Stomach (tissue), 9 donors: ENCODE data around the gene SEMA5A. TPM values are rescaled to one million over a fixed set of nuclear protein-coding genes. Genes with fewer than 3 reads are reported as not detected.

Experiments used
- DNase-seq, 2 donors: peaks; one replicate each; pipeline versions ENCODE4 v3.0.0 to v3.0.0-alpha.2; 2013 to 2019
- H3K27ac ChIP-seq, 5 donors: fragments of 200-600 bp in 4 of 5; sonication (generic) in 4 of 5; one replicate each; pipeline ENCODE4 v1.5.1; 2013 to 2019; ENCODE audit warnings: mild to moderate bottlenecking in 1 of 5, moderate library complexity in 1 of 5
- H3K27me3 ChIP-seq, 3 donors: fragments of 200-600 bp; sonication (generic); one replicate each; pipeline ENCODE4 v1.5.1; 2017 to 2019; ENCODE audit warnings: mixed run types in 1 of 3
- H3K36me3 ChIP-seq, 4 donors: fragments of 200-600 bp; sonication (generic); 1 replicate in 3 of 4; 2 replicates in 1 of 4; pipeline ENCODE4 v1.5.1; 2016 to 2019
- H3K4me1 ChIP-seq, 4 donors: fragments of 200-600 bp; sonication (generic); one replicate each; pipeline ENCODE4 v1.5.1; 2016 to 2019
- H3K4me3 ChIP-seq, 4 donors: fragments of 200-600 bp; sonication (generic) in 3 of 4; one replicate each; pipeline ENCODE4 v1.5.1; 2016 to 2019; ENCODE audit warnings: mild to moderate bottlenecking in 1 of 4
- H3K9me3 ChIP-seq, 4 donors: fragments of 200-600 bp; sonication (generic); one replicate each; pipeline ENCODE4 v1.5.1; 2016 to 2019
- CTCF ChIP-seq, 7 experiments: fragments of 450-650 bp in 4 of 7; fragments of 200-600 bp in 3 of 7; sonication (generic) in 3 of 7; IDR thresholded peaks; one replicate each; pipeline ENCODE4 v1.5.1; 2016 to 2019; ENCODE audit warnings: antibody characterized with exemption in 7 of 7, control low read depth in 2 of 7, mild to moderate bottlenecking in 1 of 7
- EP300 ChIP-seq: sonication (generic); formaldehyde crosslinking; IDR thresholded peaks from one replicate; pipeline ENCODE4 v1.6.1; 2017; ENCODE audit warnings: antibody characterized with exemption
- POLR2A ChIP-seq, 4 donors: fragments of 450-650 bp; IDR thresholded peaks; one replicate each; pipeline ENCODE4 v1.6.1; 2016; ENCODE audit warnings: antibody characterized with exemption in 4 of 4, control low read depth in 2 of 4, mild to moderate bottlenecking in 1 of 4, moderate library complexity in 1 of 4
- POLR2AphosphoS5 ChIP-seq, 3 donors: sonication (generic); formaldehyde crosslinking; IDR thresholded peaks; one replicate each; pipeline ENCODE4 v1.6.1; 2016; ENCODE audit warnings: antibody characterized with exemption in 3 of 3
- WGBS, 5 donors: extraction: QIAGEN DNeasy Blood & Tissue Kit in 3 of 5; methylation state at CpG; one replicate each; pipeline versions ENCODE4 v1.1.5 to v1.1.7; 2013 to 2018; 5-methylcytosine and 5-hydroxymethylcytosine counted together
- intact Hi-C: fragments of 100-400 bp; cut with DNase I; formaldehyde crosslinking; loops from one replicate; pipeline ENCODE4 v1.15.1; 2023; ENCODE audit warnings: low total_unique reads
- polyA plus RNA-seq, 3 donors: library from polyadenylated mRNA; stranded (reverse); fragments of 200-250 nt; gene quantifications; one replicate each; pipeline ENCODE4 v1.2.3, GENCODE V29; 2013
- total RNA-seq, 5 donors: library from RNA; depleted of rRNA; stranded (reverse); fragments of >200 nt; gene quantifications; one replicate each; pipeline versions ENCODE4 v1.1.0 to v1.2.3, GENCODE V29; 2014 to 2016
- donor health status: healthy with polysubstance abuse.
- donor health status: Bipolar disorder and iron deficiency.
- donor health status: healthy.

SEMA5A gene
- total and polyA plus RNA-seq, 8 donors = 0.62 to 26.4 (median 3.2) TPM

- Histone ChIP-seq H3K27ac (no peak overlapping the region), H3K4me3 (no peak overlapping the region), H3K27me3 (no peaks in the 10 kb centered on the region), H3K9me3 (no peaks in the 10 kb centered on the region), H3K36me3 (no peaks in the 10 kb centered on the region), H3K4me1 (no peaks in the 10 kb centered on the region)
- intact Hi-C loops = no loop called here
- TF ChIP-seq POLR2AphosphoS5 (IDR thresholded peaks at IDR 0.05) (no peak), CTCF (IDR thresholded peaks at IDR 0.05) (no peak), POLR2A (IDR thresholded peaks at IDR 0.05) (no peak), EP300 (no peak)
- peak in 1 of 2 donors; percentile 33 for DNase-seq
Measured at GRCh38 chr5:9233712-9234111, 312.2 kb downstream of the SEMA5A start.

GRCh38 chr5:9233035-9233434 is 312.8 kb downstream of the SEMA5A start:
- no peaks in the 10 kb centered on the region for H3K36me3 ChIP-seq
- no peak overlapping the region for H3K4me3 ChIP-seq
- 22 to 62% (median 44%) methylated on average over 2 of the region's 2 CpGs for WGBS, 5 donors
- TF ChIP-seq CTCF (IDR thresholded peaks at IDR 0.05) (no peak), POLR2A (IDR thresholded peaks at IDR 0.05) (no peak), POLR2AphosphoS5 (IDR thresholded peaks at IDR 0.05) (no peak), EP300 (no peak)
- no peaks in the 10 kb centered on the region for H3K9me3 ChIP-seq
- H3K27me3 ChIP-seq = no peaks in the 10 kb centered on the region
- intact Hi-C loops = no loop called here
- no peaks in the 10 kb centered on the region for H3K4me1 ChIP-seq
- DNase-seq = no peak
- H3K27ac ChIP-seq = no peak overlapping the region

GRCh38 chr5:9231842-9232241 is 314.0 kb downstream of the SEMA5A start:
- no peak for DNase-seq
- TF ChIP-seq CTCF (IDR thresholded peaks at IDR 0.05) (no peak), POLR2A (IDR thresholded peaks at IDR 0.05) (no peak), POLR2AphosphoS5 (IDR thresholded peaks at IDR 0.05) (no peak), EP300 (no peak)
- Histone ChIP-seq H3K4me1 (no peaks in the 10 kb centered on the region), H3K4me3 (no peak overlapping the region), H3K27ac (no peak overlapping the region), H3K9me3 (no peaks in the 10 kb centered on the region), H3K27me3 (no peaks in the 10 kb centered on the region), H3K36me3 (no peaks in the 10 kb centered on the region)
- 79 to 90% (median 86%) methylated on average over 2 of the region's 2 CpGs for WGBS, 5 donors
- intact Hi-C loops = no loop called here

- no peak for DNase-seq
- Histone ChIP-seq H3K4me3 (no peak overlapping the region), H3K27me3 (no peaks in the 10 kb centered on the region), H3K36me3 (no peaks in the 10 kb centered on the region), H3K27ac (no peak overlapping the region), H3K9me3 (no peaks in the 10 kb centered on the region), H3K4me1 (no peaks in the 10 kb centered on the region)
- intact Hi-C loops = no loop called here
- TF ChIP-seq EP300 = no peak
- TF ChIP-seq POLR2AphosphoS5 (IDR thresholded peaks at IDR 0.05) = no peak
- 74 to 85% (median 81%) methylated on average over 5 of the region's 5 CpGs for WGBS, 5 donors
Measured at GRCh38 chr5:9230355-9230754, 315.5 kb downstream of the SEMA5A start.

GRCh38 chr5:9226016-9226536 is 319.8 kb downstream of the SEMA5A start:
- no peak for TF ChIP-seq POLR2A (IDR thresholded peaks at IDR 0.05)
- TF ChIP-seq POLR2AphosphoS5 (IDR thresholded peaks at IDR 0.05) = no peak
- no peak for TF ChIP-seq CTCF (IDR thresholded peaks at IDR 0.05)
- no peak for TF ChIP-seq EP300
- intact Hi-C loops = no loop called here
- WGBS, 5 donors = 65 to 74% (median 73%) methylated on average over 2 of the region's 2 CpGs
- DNase-seq = no peak
- no peak overlapping the region for H3K4me3 ChIP-seq
- H3K9me3 ChIP-seq = no peaks in the 10 kb centered on the region
- no peak overlapping the region for H3K27ac ChIP-seq
- no peaks in the 10 kb centered on the region for H3K36me3 ChIP-seq
- H3K27me3 ChIP-seq = no peaks in the 10 kb centered on the region
- H3K4me1 ChIP-seq = no peaks in the 10 kb centered on the region
